Testis (tissue), 2 donors: ENCODE data around the gene GINS2.

Experiments used
- POLR2A ChIP-seq: fragments of 450-650 bp; IDR thresholded peaks from one replicate; pipeline ENCODE4 v1.6.1; 2017; ENCODE audit warnings: antibody characterized with exemption, mild to moderate bottlenecking, moderate library complexity
- TF ChIP-seq, protein P1 (sequence below), 3 experiments: fragments of 450-650 bp in 2 of 3; fragments of 200-600 bp in 1 of 3; sonication (generic) in 1 of 3; IDR thresholded peaks; one replicate each; pipeline ENCODE4 v1.5.1; 2016 to 2019; ENCODE audit warnings: antibody characterized with exemption in 3 of 3, mild to moderate bottlenecking in 2 of 3, moderate library complexity in 1 of 3

DNA sequence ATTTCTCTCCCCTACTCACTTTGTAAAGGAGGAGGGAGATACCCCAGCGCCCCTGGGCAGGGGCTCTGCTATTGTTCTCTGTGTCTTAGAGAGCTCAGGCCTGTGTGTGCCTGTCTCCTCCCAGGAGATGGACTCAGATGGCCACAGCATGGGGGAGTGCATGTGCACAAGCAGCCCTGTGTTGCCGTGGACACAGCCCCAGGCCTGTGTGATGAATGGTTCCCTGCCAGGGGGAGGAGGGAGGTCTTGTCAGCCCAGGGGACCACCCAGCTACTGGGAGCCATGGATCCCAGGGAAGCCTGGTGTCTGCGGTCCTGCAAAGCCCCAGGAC lies 26.3 kb downstream of the GINS2 start:
- TF ChIP-seq, protein P1, sequence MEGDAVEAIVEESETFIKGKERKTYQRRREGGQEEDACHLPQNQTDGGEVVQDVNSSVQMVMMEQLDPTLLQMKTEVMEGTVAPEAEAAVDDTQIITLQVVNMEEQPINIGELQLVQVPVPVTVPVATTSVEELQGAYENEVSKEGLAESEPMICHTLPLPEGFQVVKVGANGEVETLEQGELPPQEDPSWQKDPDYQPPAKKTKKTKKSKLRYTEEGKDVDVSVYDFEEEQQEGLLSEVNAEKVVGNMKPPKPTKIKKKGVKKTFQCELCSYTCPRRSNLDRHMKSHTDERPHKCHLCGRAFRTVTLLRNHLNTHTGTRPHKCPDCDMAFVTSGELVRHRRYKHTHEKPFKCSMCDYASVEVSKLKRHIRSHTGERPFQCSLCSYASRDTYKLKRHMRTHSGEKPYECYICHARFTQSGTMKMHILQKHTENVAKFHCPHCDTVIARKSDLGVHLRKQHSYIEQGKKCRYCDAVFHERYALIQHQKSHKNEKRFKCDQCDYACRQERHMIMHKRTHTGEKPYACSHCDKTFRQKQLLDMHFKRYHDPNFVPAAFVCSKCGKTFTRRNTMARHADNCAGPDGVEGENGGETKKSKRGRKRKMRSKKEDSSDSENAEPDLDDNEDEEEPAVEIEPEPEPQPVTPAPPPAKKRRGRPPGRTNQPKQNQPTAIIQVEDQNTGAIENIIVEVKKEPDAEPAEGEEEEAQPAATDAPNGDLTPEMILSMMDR (IDR thresholded peaks at IDR 0.05) = no peak
- TF ChIP-seq POLR2A = no peak
